H1 (cell line): ENCODE data around the gene CORIN. TPM values are rescaled to one million over a fixed set of nuclear protein-coding genes. Genes with fewer than 3 reads are reported as not detected.

Experiments
- CHD7 ChIP-seq: fragments of 300-600 bp; sonication (generic); IDR thresholded peaks from 2 replicates; pipeline ENCODE4 v1.7.1; 2012; ENCODE audit warnings: low read length, moderate library complexity, mild to moderate bottlenecking, inconsistent platforms; ENCODE audit not compliant: insufficient replicate concordance
- EZH2 ChIP-seq: fragments of 200-600 bp; sonication (generic); IDR thresholded peaks from 2 replicates; pipeline ENCODE4 v1.7.1; 2012; ENCODE audit warnings: low read depth, mild to moderate bottlenecking, moderate library complexity, low read length, inconsistent platforms; ENCODE audit not compliant: severe bottlenecking
- RXRA ChIP-seq: IDR thresholded peaks from 2 replicates; pipeline ENCODE4 v1.6.1; 2011; ENCODE audit warnings: low read depth, mild to moderate bottlenecking, low read length, moderate library complexity; ENCODE audit not compliant: insufficient read depth
- polyA plus RNA-seq, 7 experiments: library from polyadenylated mRNA; depleted of rRNA in 3 of 7; stranded (reverse) in 5 of 7; unstranded in 2 of 7; fragments of >200 nt in 5 of 7; fragments of 200-250 nt in 2 of 7; gene quantifications; 1 replicate in 5 of 7; 2 replicates in 1 of 7; 4 replicates in 1 of 7; pipeline versions ENCODE4 v1.2.1 to v1.2.3, GENCODE V29; 2011 to 2013; ENCODE audit warnings: missing spikeins in 2 of 7, mixed read lengths in 2 of 7
- total RNA-seq: library from RNA; stranded (reverse); fragmentation: NEBNext Ultra II Directional; extraction: Animal tissue kit (Norgen Biotek cat#: 25700); gene quantifications from 2 replicates; pipeline ENCODE4 v1.2.1, GENCODE V29; 2021

CORIN gene
- total and polyA plus RNA-seq, 2 of the 8 experiments (the other 6 are each of a cell fraction or from before 2014, with no cell fraction given), result 0.09 to 0.32 TPM

- TF ChIP-seq RXRA (no peak), EZH2 (no peak), CHD7 (no peak)
Observed at GRCh38 chr4:47696823-47697222, 141.0 kb downstream of the CORIN start (continued).
